ENCODE data around the gene TWIST2.

Gene TWIST2

GRCh38 chr2:238892796-238893195 is 44.9 kb downstream of the TWIST2 start:
- no peak for DNase-seq

GRCh38 chr2:238893349-238894000 is 45.6 kb downstream of the TWIST2 start:
- no peak for DNase-seq

GRCh38 chr2:238894226-238894949 is 46.5 kb downstream of the TWIST2 start:
- DNase-seq: no peak

GRCh38 chr2:238894950-238895298 is 47.0 kb downstream of the TWIST2 start:
- DNase-seq: no peak

GRCh38 chr2:238895361-238895882 is 47.5 kb downstream of the TWIST2 start:
- DNase-seq: no peak

- DNase-seq: no peak
Measured at GRCh38 chr2:238895891-238896600, 48.2 kb downstream of the TWIST2 start.

- DNase-seq: no peak
Measured at GRCh38 chr2:238896641-238897040, 48.8 kb downstream of the TWIST2 start.

- no peak for DNase-seq
Measured at GRCh38 chr2:238897122-238897880, 49.4 kb downstream of the TWIST2 start.

- no peak for DNase-seq
Measured at GRCh38 chr2:238897911-238898311, 50.0 kb downstream of the TWIST2 start.

- no peak for DNase-seq
Measured at GRCh38 chr2:238898534-238899281, 50.8 kb downstream of the TWIST2 start.

GRCh38 chr2:238899386-238899785 is 51.5 kb downstream of the TWIST2 start:
- DNase-seq: no peak

GRCh38 chr2:238900511-238900910 is 52.6 kb downstream of the TWIST2 start:
- no peak for DNase-seq

- DNase-seq: no peak
Measured at GRCh38 chr2:238901461-238902057, 53.7 kb downstream of the TWIST2 start.

GRCh38 chr2:238902285-238902684 is 54.4 kb downstream of the TWIST2 start:
- DNase-seq: no peak

- DNase-seq: no peak
Measured at GRCh38 chr2:238903141-238903540, 55.3 kb downstream of the TWIST2 start.

GRCh38 chr2:238904177-238904576 is 56.3 kb downstream of the TWIST2 start:
- DNase-seq: no peak

GRCh38 chr2:238904716-238905115 is 56.8 kb downstream of the TWIST2 start:
- DNase-seq: no peak

GRCh38 chr2:238905224-238905623 is 57.3 kb downstream of the TWIST2 start:
- DNase-seq: no peak

- no peak for DNase-seq
Measured at GRCh38 chr2:238905644-238906043, 57.8 kb downstream of the TWIST2 start.

- DNase-seq: no peak
Measured at GRCh38 chr2:238906254-238906935, 58.5 kb downstream of the TWIST2 start.
